ENCODE data around the gene CDH4.

GRCh38 chr20:61803915-61804751 lies 552.1 kb downstream of the CDH4 start:
- TF ChIP-seq CTCF (IDR thresholded peaks at IDR 0.05) (no peak), EP300 (IDR thresholded peaks at IDR 0.05) (no peak), POLR2AphosphoS5 (IDR thresholded peaks at IDR 0.05) (no peak)
